Gastrocnemius medialis (tissue), 4 donors: Measurements from ENCODE around the gene MYO16. TPM values are rescaled to one million over a fixed set of nuclear protein-coding genes. Genes with fewer than 3 reads are reported as not detected.

Experiments used
- ATAC-seq, 2 donors: fragments of 150-250 bp; one replicate each; pipeline ENCODE4 v1.9.1; 2016
- DNase-seq, 2 donors: peaks; one replicate each; pipeline ENCODE4 v3.0.0-alpha.2; 2019
- H3K27ac ChIP-seq, 4 donors: fragments of 200-600 bp; sonication (generic); 1 replicate in 1 of 4; 2 replicates in 3 of 4; pipeline ENCODE4 v1.5.1; 2016 to 2018; ENCODE audit warnings: mild to moderate bottlenecking in 2 of 4, moderate library complexity in 1 of 4
- H3K27me3 ChIP-seq, 3 donors: fragments of 200-600 bp; sonication (generic) in 2 of 3; 1 replicate in 1 of 3; 2 replicates in 2 of 3; pipeline versions ENCODE4 v1.5.1 to v1.6.0; 2016 to 2019; ENCODE audit warnings: mild to moderate bottlenecking in 1 of 3, moderate library complexity in 1 of 3
- H3K36me3 ChIP-seq, 2 donors: fragments of 200-600 bp; sonication (generic) in 1 of 2; one replicate each; pipeline ENCODE4 v1.5.1; 2017 to 2018
- H3K4me1 ChIP-seq, 2 donors: fragments of 200-600 bp; sonication (generic) in 1 of 2; one replicate each; pipeline ENCODE4 v1.5.1; 2016 to 2017; ENCODE audit warnings: mild to moderate bottlenecking in 2 of 2
- H3K4me3 ChIP-seq, 4 donors: fragments of 200-600 bp; sonication (generic) in 3 of 4; 1 replicate in 1 of 4; 2 replicates in 3 of 4; pipeline ENCODE4 v1.5.1; 2016 to 2019; ENCODE audit warnings: mild to moderate bottlenecking in 2 of 4
- H3K9me3 ChIP-seq, 3 donors: fragments of 200-600 bp; sonication (generic) in 2 of 3; 1 replicate in 1 of 3; 2 replicates in 2 of 3; pipeline ENCODE4 v1.5.1; 2016 to 2019
- CTCF ChIP-seq, 5 experiments: fragments of 450-650 bp in 3 of 5; fragments of 200-600 bp in 2 of 5; sonication (generic) in 2 of 5; IDR thresholded peaks in 4 of 5; conservative IDR thresholded peaks in 1 of 5; 1 replicate in 4 of 5; 2 replicates in 1 of 5; pipeline ENCODE4 v1.5.1; 2016 to 2019; ENCODE audit warnings: antibody characterized with exemption in 5 of 5, mild to moderate bottlenecking in 3 of 5, moderate library complexity in 3 of 5
- POLR2A ChIP-seq, 2 donors: fragments of 450-650 bp; IDR thresholded peaks; one replicate each; pipeline ENCODE4 v1.6.1; 2017; ENCODE audit warnings: antibody characterized with exemption in 2 of 2, mild to moderate bottlenecking in 2 of 2, moderate library complexity in 2 of 2
- in situ Hi-C, 4 donors: fragments of 200-750 bp; cut with MboI; loops; one replicate each; pipeline versions ENCODE4 v1.15.0 to v1.8.0; 2017; ENCODE audit warnings: low sequenced_read_pairs in 4 of 4
- intact Hi-C: fragments of 100-400 bp; cut with DNase I; formaldehyde crosslinking; loops from one replicate; pipeline ENCODE4 v1.15.1; 2023; ENCODE audit warnings: low total_unique reads
- total RNA-seq, 4 donors: library from RNA; depleted of rRNA; stranded (reverse); fragments of >200 nt; gene quantifications; one replicate each; pipeline versions ENCODE4 v1.1.0 to v1.2.3, GENCODE V29; 2016

The MYO16 gene
- total RNA-seq, 4 donors from 2014 or later, result 0.02 TPM; not detected in 3

GRCh38 chr13:109246001-109246400 lies 616.6 kb downstream of the MYO16 start:
- Histone ChIP-seq H3K27ac (peak overlapping the region in 1 of 4 donors; percentile 83), H3K4me1 (peaks cover under 1 to 15% of the 10 kb centered on the region in 2 donors), H3K36me3 (no peaks in the 10 kb centered on the region), H3K4me3 (no peak overlapping the region), H3K9me3 (no peaks in the 10 kb centered on the region), H3K27me3 (no peaks in the 10 kb centered on the region)
- in situ Hi-C loops, result no loop called here
- ATAC-seq, result no peak
- intact Hi-C loops, result loop anchor here (10.0 kb wide), 1 partner anchor 889 kb away; no protein-coding TSS in a partner anchor
- no peak for TF ChIP-seq POLR2A (IDR thresholded peaks at IDR 0.05)
- TF ChIP-seq CTCF (IDR thresholded peaks at IDR 0.05 in 4 of 5, conservative IDR thresholded peaks at IDR 0.05 in 1 of 5), result no peak
- DNase-seq, result no peak

GRCh38 chr13:109249780-109250528 lies 620.5 kb downstream of the MYO16 start:
- H3K27ac ChIP-seq, result peak overlapping the region in 1 of 4 donors; percentile 27
- H3K4me1 ChIP-seq, result no peaks in the 10 kb centered on the region
- H3K36me3 ChIP-seq, result no peaks in the 10 kb centered on the region
- in situ Hi-C loops (no loop called here), intact Hi-C loops (loop anchor here (10.0 kb wide), 1 partner anchor 885 kb away; no protein-coding TSS in a partner anchor)
- H3K27me3 ChIP-seq, result no peaks in the 10 kb centered on the region
- H3K9me3 ChIP-seq, result no peaks in the 10 kb centered on the region
- ATAC-seq (no peak), DNase-seq (no peak)
- TF ChIP-seq POLR2A (IDR thresholded peaks at IDR 0.05) (no peak), CTCF (IDR thresholded peaks at IDR 0.05 in 4 of 5, conservative IDR thresholded peaks at IDR 0.05 in 1 of 5) (no peak)
- no peak overlapping the region for H3K4me3 ChIP-seq

DNA sequence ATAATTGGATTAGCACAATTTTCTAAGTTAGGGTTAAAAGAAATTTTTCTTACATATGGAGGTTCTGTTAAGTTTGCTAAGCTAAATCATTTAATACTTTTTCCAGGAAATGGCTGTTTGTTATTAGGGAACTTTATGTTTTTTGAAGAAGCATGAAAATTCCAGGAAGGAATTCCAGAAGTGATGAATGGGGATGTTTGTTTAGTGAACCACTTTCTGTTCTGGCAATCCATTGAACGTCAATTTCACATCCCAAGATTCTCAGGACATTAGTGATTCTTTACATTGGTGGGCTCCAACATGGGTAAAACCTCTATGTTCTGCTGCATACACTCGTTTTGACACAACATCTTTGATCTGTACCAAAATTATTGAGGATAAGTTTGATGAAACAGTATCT lies 622.5 kb downstream of the MYO16 start:
- ATAC-seq, result no peak
- no peaks in the 10 kb centered on the region for H3K9me3 ChIP-seq
- no peaks in the 10 kb centered on the region for H3K36me3 ChIP-seq
- no peak overlapping the region for H3K4me3 ChIP-seq
- TF ChIP-seq CTCF (IDR thresholded peaks at IDR 0.05 in 4 of 5, conservative IDR thresholded peaks at IDR 0.05 in 1 of 5), result no peak
- no peak for TF ChIP-seq POLR2A (IDR thresholded peaks at IDR 0.05)
- intact Hi-C loops (no loop called here), in situ Hi-C loops (no loop called here)
- H3K27ac ChIP-seq, result peak overlapping the region in 1 of 4 donors; percentile 4
- no peaks in the 10 kb centered on the region for H3K4me1 ChIP-seq
- H3K27me3 ChIP-seq, result no peaks in the 10 kb centered on the region
- no peak for DNase-seq

GRCh38 chr13:109253316-109253715 lies 623.9 kb downstream of the MYO16 start:
- TF ChIP-seq POLR2A (IDR thresholded peaks at IDR 0.05), result no peak
- TF ChIP-seq CTCF (IDR thresholded peaks at IDR 0.05 in 4 of 5, conservative IDR thresholded peaks at IDR 0.05 in 1 of 5), result no peak
- Histone ChIP-seq H3K9me3 (no peaks in the 10 kb centered on the region), H3K4me3 (no peak overlapping the region), H3K27me3 (no peaks in the 10 kb centered on the region), H3K27ac (peak overlapping the region in 1 of 4 donors; percentile 83), H3K36me3 (no peaks in the 10 kb centered on the region), H3K4me1 (peaks cover 0 to 3% of the 10 kb centered on the region in 2 donors)
- DNase-seq, result no peak
- no peak for ATAC-seq
- intact Hi-C loops, result no loop called here
- in situ Hi-C loops, result no loop called here
